ENCODE data around the gene ACKR2.

DNA sequence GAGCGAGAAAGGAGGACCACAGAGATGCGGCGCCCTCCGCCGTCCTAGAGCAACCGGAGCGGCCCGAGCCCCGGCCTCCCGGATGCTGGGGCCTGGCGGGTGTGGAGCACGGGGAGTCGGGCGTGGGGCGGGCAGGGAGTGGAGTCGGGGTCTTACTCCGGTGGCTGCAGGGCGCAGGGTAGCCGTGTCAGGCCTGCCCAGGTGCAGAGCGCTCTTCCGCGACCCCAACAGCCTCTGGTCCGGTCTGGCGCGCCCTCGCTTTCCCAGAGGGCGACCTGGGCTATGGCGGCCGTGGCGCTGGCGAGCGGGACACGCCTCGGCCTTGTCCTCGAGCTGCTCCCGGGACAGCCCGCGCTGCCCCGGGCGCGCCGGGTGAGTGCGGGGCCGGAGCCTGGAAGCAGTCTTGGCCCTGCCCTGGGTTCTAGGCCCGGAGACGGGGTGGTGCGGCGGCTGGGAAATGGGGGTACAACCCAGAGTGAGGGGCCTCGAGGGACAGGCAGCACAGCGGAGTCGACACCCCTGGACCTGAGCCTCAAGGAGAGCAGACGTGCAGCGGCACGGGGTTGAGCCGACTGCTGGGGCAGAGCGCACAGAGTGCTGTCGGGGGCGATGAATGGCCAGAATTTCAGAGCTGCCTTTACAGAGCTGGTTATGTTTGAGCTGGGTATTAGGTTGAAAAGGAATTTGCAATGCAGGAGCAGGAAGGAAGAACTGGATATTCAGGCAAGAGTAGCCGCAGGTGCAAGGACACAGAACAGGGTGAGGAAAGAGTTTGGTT lies 97.0 kb downstream of the ACKR2 start, which contains the start of gene ZNF662:
- TF ChIP-seq, protein P1, sequence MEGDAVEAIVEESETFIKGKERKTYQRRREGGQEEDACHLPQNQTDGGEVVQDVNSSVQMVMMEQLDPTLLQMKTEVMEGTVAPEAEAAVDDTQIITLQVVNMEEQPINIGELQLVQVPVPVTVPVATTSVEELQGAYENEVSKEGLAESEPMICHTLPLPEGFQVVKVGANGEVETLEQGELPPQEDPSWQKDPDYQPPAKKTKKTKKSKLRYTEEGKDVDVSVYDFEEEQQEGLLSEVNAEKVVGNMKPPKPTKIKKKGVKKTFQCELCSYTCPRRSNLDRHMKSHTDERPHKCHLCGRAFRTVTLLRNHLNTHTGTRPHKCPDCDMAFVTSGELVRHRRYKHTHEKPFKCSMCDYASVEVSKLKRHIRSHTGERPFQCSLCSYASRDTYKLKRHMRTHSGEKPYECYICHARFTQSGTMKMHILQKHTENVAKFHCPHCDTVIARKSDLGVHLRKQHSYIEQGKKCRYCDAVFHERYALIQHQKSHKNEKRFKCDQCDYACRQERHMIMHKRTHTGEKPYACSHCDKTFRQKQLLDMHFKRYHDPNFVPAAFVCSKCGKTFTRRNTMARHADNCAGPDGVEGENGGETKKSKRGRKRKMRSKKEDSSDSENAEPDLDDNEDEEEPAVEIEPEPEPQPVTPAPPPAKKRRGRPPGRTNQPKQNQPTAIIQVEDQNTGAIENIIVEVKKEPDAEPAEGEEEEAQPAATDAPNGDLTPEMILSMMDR (tag by site-specific recombination; IDR thresholded peaks at IDR 0.05): no peak
- no peak for TF ChIP-seq TCF7L2 (IDR thresholded peaks at IDR 0.05; ENCODE audit: borderline replicate concordance, low read depth, low read length)
- no peak for TF ChIP-seq SALL2 (tag by site-specific recombination; IDR thresholded peaks at IDR 0.05; ENCODE audit: borderline replicate concordance)
- no peak for TF ChIP-seq ZNF658 (tag by site-specific recombination; IDR thresholded peaks at IDR 0.05)

Data from HEK293 (cell line).